Hippocampal formation (tissue), 2 donors: ENCODE results near the gene PTOV1.

Experiments used
- DNase-seq, 2 donors: peaks; one replicate each; lab custom pipeline; 2025; lab: John Stamatoyannopoulos, UW

PTOV1 gene

GRCh38 chr19:49844138-49845095, 6.5 kb upstream of the PTOV1 start:
- no peak for DNase-seq

GRCh38 chr19:49845414-49845813, 5.5 kb upstream of the PTOV1 start:
- DNase-seq: no peak

- DNase-seq: no peak
Measured at GRCh38 chr19:49846408-49846807, 4.6 kb upstream of the PTOV1 start.

GRCh38 chr19:49847731-49848696, 2.9 kb upstream of the PTOV1 start:
- no peak for DNase-seq

GRCh38 chr19:49848938-49849337, 2.0 kb upstream of the PTOV1 start:
- DNase-seq: no peak

GRCh38 chr19:49849433-49850220, 1.3 kb upstream of the PTOV1 start:
- no peak for DNase-seq

GRCh38 chr19:49850221-49850486, 805 bp upstream of the PTOV1 start:
- DNase-seq: no peak

GRCh38 chr19:49851456-49852259, 699 bp downstream of the PTOV1 start:
- no peak for DNase-seq

- no peak for DNase-seq
Measured at GRCh38 chr19:49852631-49853126, 1.7 kb downstream of the PTOV1 start.

- no peak for DNase-seq
Measured at GRCh38 chr19:49853852-49854377, 3.0 kb downstream of the PTOV1 start.

- DNase-seq: no peak
Measured at GRCh38 chr19:49854378-49855263, 3.7 kb downstream of the PTOV1 start.

- no peak for DNase-seq
Measured at GRCh38 chr19:49855277-49855675, 4.3 kb downstream of the PTOV1 start.

GRCh38 chr19:49855676-49856573, 5.0 kb downstream of the PTOV1 start:
- DNase-seq: no peak

- DNase-seq: no peak
Measured at GRCh38 chr19:49856574-49857021, 5.6 kb downstream of the PTOV1 start.

- no peak for DNase-seq
Measured at GRCh38 chr19:49857061-49857837, 6.3 kb downstream of the PTOV1 start.

- no peak for DNase-seq
Measured at GRCh38 chr19:49857838-49858087, 6.8 kb downstream of the PTOV1 start.

- DNase-seq: no peak
Measured at GRCh38 chr19:49858088-49858985, 7.4 kb downstream of the PTOV1 start.
